Measurements from ENCODE around the gene PLXNA4.
"Not testable (repeated sequence)": the region's sequence is repeated elsewhere in the genome, so short reads cannot be mapped to it uniquely, and the experiment has no call there.

Gene PLXNA4

DNA sequence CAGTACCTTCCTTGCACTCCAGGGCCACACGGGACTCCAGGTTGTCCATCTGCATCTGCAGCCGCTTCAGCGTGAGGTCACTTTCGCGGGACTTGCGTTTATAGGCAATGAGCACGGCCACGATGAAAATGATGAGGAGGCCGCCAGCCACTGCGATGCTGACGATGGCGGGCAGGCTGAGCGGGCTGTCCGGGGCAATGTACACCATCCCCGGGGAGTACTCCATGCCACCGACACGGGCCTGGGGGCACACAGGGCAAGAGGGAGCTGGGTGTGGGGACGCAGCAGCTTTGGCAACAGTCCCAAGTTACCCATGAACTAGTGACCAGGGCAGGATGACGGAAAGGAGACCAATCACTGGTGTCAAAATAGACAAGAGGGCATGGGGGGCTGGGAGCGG is 396.6 kb downstream of the PLXNA4 start:
- Histone ChIP-seq H3K27me3 (ENCODE audit: insufficient read depth, low read length, poor library complexity) (no peaks in the 10 kb centered on the region), H3K18ac (ENCODE audit: low read length) (no peak overlapping the region), H3K79me2 (ENCODE audit: control insufficient read depth, insufficient read depth, low read length) (no peaks in the 10 kb centered on the region), H3K4me3 (ENCODE audit: low read length) (no peak overlapping the region), H3K27ac (ENCODE audit: low read depth, low read length) (no peak overlapping the region), H3K4me2 (ENCODE audit: low read length) (no peak overlapping the region), H3K36me3 (ENCODE audit: control insufficient read depth, insufficient read depth, low read length) (no peaks in the 10 kb centered on the region), H2BK5ac (ENCODE audit: low read length) (no peak overlapping the region), H2AK5ac (ENCODE audit: low read length) (no peak overlapping the region), H2BK120ac (ENCODE audit: low read depth, low read length) (no peak overlapping the region), H3K4ac (ENCODE audit: low read depth, low read length) (no peak overlapping the region), H3K79me1 (ENCODE audit: low read length) (no peaks in the 10 kb centered on the region), H3K56ac (ENCODE audit: low read length) (no peak overlapping the region), H3K9ac (ENCODE audit: low read length) (no peak overlapping the region), H4K5ac (ENCODE audit: low read length) (no peak overlapping the region), H3K23ac (ENCODE audit: low read length) (no peak overlapping the region), H3K4me1 (ENCODE audit: control insufficient read depth, low read depth, low read length) (peaks cover 5% of the 10 kb centered on the region), H4K8ac (ENCODE audit: low read depth, low read length) (no peak overlapping the region), H2BK15ac (replicated peaks; ENCODE audit: low read depth) (no peak overlapping the region)
- no CpG with 5 or more reads among the region's 20 CpGs for WGBS (ENCODE audit: extremely low coverage, insufficient coverage, low lambda C conversion rate)
- no peak for DNase-seq

DNA sequence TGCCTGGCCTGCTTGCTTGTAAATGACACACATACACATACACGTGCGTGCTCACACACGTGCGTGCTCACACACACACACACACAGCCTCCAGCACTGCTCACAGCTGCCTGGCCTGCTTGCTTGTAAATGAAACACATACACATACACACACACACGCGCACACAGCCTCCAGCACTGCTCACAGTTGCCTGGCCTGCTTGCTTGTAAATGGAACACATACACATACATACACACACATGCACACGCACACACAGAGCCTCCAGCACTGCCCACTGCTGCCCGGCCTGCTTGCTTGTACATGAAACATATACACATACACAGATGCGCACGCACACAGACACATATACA is 397.2 kb downstream of the PLXNA4 start:
- H2BK15ac ChIP-seq (replicated peaks; ENCODE audit: low read depth): no peak overlapping the region
- H3K56ac ChIP-seq (ENCODE audit: low read length): no peak overlapping the region
- H3K23ac ChIP-seq (ENCODE audit: low read length): no peak overlapping the region
- DNase-seq: no peak
- H3K27ac ChIP-seq (ENCODE audit: low read depth, low read length): no peak overlapping the region
- H3K4me3 ChIP-seq (ENCODE audit: low read length): no peak overlapping the region
- no peaks in the 10 kb centered on the region for H3K36me3 ChIP-seq (ENCODE audit: control insufficient read depth, insufficient read depth, low read length)
- WGBS (ENCODE audit: extremely low coverage, insufficient coverage, low lambda C conversion rate): no CpG with 5 or more reads among the region's 10 CpGs
- H3K79me2 ChIP-seq (ENCODE audit: control insufficient read depth, insufficient read depth, low read length): no peaks in the 10 kb centered on the region
- no peak overlapping the region for H2BK120ac ChIP-seq (ENCODE audit: low read depth, low read length)
- H2AK5ac ChIP-seq (ENCODE audit: low read length): no peak overlapping the region
- H2BK5ac ChIP-seq (ENCODE audit: low read length): no peak overlapping the region
- no peak overlapping the region for H3K18ac ChIP-seq (ENCODE audit: low read length)
- peaks cover 2% of the 10 kb centered on the region for H3K4me1 ChIP-seq (ENCODE audit: control insufficient read depth, low read depth, low read length)
- H3K4me2 ChIP-seq (ENCODE audit: low read length): no peak overlapping the region
- no peak overlapping the region for H4K5ac ChIP-seq (ENCODE audit: low read length)
- no peak overlapping the region for H3K4ac ChIP-seq (ENCODE audit: low read depth, low read length)
- no peaks in the 10 kb centered on the region for H3K79me1 ChIP-seq (ENCODE audit: low read length)
- no peak overlapping the region for H3K9ac ChIP-seq (ENCODE audit: low read length)
- no peaks in the 10 kb centered on the region for H3K27me3 ChIP-seq (ENCODE audit: insufficient read depth, low read length, poor library complexity)
- no peak overlapping the region for H4K8ac ChIP-seq (ENCODE audit: low read depth, low read length)

DNA sequence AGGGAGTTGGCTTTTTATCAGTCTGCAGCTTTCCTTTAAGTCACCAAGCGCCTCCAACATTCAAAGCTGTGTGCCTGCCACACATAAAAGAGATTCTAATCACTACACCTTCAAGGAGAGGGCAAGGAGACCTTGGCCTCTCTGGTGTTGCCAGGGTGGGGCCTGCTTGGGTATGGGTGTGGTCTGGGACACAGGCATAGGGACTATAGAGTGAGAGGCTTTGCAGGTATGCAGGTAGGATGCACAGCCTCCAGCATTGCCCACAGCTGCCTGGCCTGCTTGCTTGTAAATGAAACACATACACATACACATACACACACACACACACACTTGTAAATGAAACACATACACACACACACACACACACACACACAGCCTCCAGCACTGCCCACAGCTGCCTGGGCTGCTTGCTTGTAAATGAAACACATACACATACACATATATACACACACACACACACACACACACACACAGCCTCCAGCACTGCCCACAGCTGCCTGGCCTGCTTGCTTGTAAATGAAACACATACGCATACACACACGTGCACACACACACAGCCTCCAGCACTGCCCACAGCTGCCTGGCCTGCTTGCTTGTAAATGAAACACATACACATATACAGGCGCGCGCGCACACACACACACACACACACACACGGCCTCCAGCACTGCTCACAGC is 397.7 kb downstream of the PLXNA4 start:
- H3K4me3 ChIP-seq (ENCODE audit: low read length); H3K18ac ChIP-seq (ENCODE audit: low read length); DNase-seq; H4K8ac ChIP-seq (ENCODE audit: low read depth, low read length); H3K23ac ChIP-seq (ENCODE audit: low read length); H3K79me1 ChIP-seq (ENCODE audit: low read length); H3K79me2 ChIP-seq (ENCODE audit: control insufficient read depth, insufficient read depth, low read length); H2AK5ac ChIP-seq (ENCODE audit: low read length); H2BK5ac ChIP-seq (ENCODE audit: low read length); H3K36me3 ChIP-seq (ENCODE audit: control insufficient read depth, insufficient read depth, low read length); H3K4me2 ChIP-seq (ENCODE audit: low read length); H2BK120ac ChIP-seq (ENCODE audit: low read depth, low read length); H3K27me3 ChIP-seq (ENCODE audit: insufficient read depth, low read length, poor library complexity); H3K56ac ChIP-seq (ENCODE audit: low read length); H3K4me1 ChIP-seq (ENCODE audit: control insufficient read depth, low read depth, low read length); H3K27ac ChIP-seq (ENCODE audit: low read depth, low read length); H4K5ac ChIP-seq (ENCODE audit: low read length); H2BK15ac ChIP-seq (replicated peaks; ENCODE audit: low read depth); H3K4ac ChIP-seq (ENCODE audit: low read depth, low read length); H3K9ac ChIP-seq (ENCODE audit: low read length): not testable (repeated sequence)
- WGBS (ENCODE audit: extremely low coverage, insufficient coverage, low lambda C conversion rate): no CpG with 5 or more reads among the region's 8 CpGs

GRCh38 chr7:132177708-132178401 is 398.4 kb downstream of the PLXNA4 start:
- no peak overlapping the region for H2BK5ac ChIP-seq (ENCODE audit: low read length)
- no peak overlapping the region for H4K8ac ChIP-seq (ENCODE audit: low read depth, low read length)
- no peak overlapping the region for H3K4ac ChIP-seq (ENCODE audit: low read depth, low read length)
- H3K27me3 ChIP-seq (ENCODE audit: insufficient read depth, low read length, poor library complexity): no peaks in the 10 kb centered on the region
- H3K79me1 ChIP-seq (ENCODE audit: low read length): no peaks in the 10 kb centered on the region
- H3K4me1 ChIP-seq (ENCODE audit: control insufficient read depth, low read depth, low read length): no peaks in the 10 kb centered on the region
- H2AK5ac ChIP-seq (ENCODE audit: low read length): no peak overlapping the region
- H3K4me3 ChIP-seq (ENCODE audit: low read length): no peak overlapping the region
- H4K5ac ChIP-seq (ENCODE audit: low read length): no peak overlapping the region
- no peak overlapping the region for H2BK120ac ChIP-seq (ENCODE audit: low read depth, low read length)
- no peak overlapping the region for H3K27ac ChIP-seq (ENCODE audit: low read depth, low read length)
- no peaks in the 10 kb centered on the region for H3K79me2 ChIP-seq (ENCODE audit: control insufficient read depth, insufficient read depth, low read length)
- no peak overlapping the region for H3K4me2 ChIP-seq (ENCODE audit: low read length)
- H2BK15ac ChIP-seq (replicated peaks; ENCODE audit: low read depth): no peak overlapping the region
- DNase-seq: no peak
- no peak overlapping the region for H3K23ac ChIP-seq (ENCODE audit: low read length)
- no CpG with 5 or more reads among the region's 10 CpGs for WGBS (ENCODE audit: extremely low coverage, insufficient coverage, low lambda C conversion rate)
- H3K9ac ChIP-seq (ENCODE audit: low read length): no peak overlapping the region
- H3K18ac ChIP-seq (ENCODE audit: low read length): no peak overlapping the region
- H3K56ac ChIP-seq (ENCODE audit: low read length): no peak overlapping the region
- H3K36me3 ChIP-seq (ENCODE audit: control insufficient read depth, insufficient read depth, low read length): no peaks in the 10 kb centered on the region

- Histone ChIP-seq H3K4me1 (ENCODE audit: control insufficient read depth, low read depth, low read length) (no peaks in the 10 kb centered on the region), H2AK5ac (ENCODE audit: low read length) (no peak overlapping the region), H3K36me3 (ENCODE audit: control insufficient read depth, insufficient read depth, low read length) (no peaks in the 10 kb centered on the region), H3K27me3 (ENCODE audit: insufficient read depth, low read length, poor library complexity) (no peaks in the 10 kb centered on the region), H3K4me3 (ENCODE audit: low read length) (no peak overlapping the region), H3K9ac (ENCODE audit: low read length) (no peak overlapping the region), H3K56ac (ENCODE audit: low read length) (no peak overlapping the region), H4K8ac (ENCODE audit: low read depth, low read length) (no peak overlapping the region), H2BK15ac (replicated peaks; ENCODE audit: low read depth) (no peak overlapping the region), H3K79me2 (ENCODE audit: control insufficient read depth, insufficient read depth, low read length) (no peaks in the 10 kb centered on the region), H3K4ac (ENCODE audit: low read depth, low read length) (no peak overlapping the region), H2BK5ac (ENCODE audit: low read length) (no peak overlapping the region), H3K4me2 (ENCODE audit: low read length) (no peak overlapping the region), H2BK120ac (ENCODE audit: low read depth, low read length) (no peak overlapping the region), H3K27ac (ENCODE audit: low read depth, low read length) (no peak overlapping the region), H4K5ac (ENCODE audit: low read length) (no peak overlapping the region), H3K23ac (ENCODE audit: low read length) (no peak overlapping the region), H3K18ac (ENCODE audit: low read length) (no peak overlapping the region), H3K79me1 (ENCODE audit: low read length) (no peaks in the 10 kb centered on the region)
- no peak for DNase-seq
- WGBS (ENCODE audit: extremely low coverage, insufficient coverage, low lambda C conversion rate): no CpG with 5 or more reads among the region's 8 CpGs
These were observed 399.6 kb downstream of the PLXNA4 start for GRCh38 chr7:132176719-132177118.
